HepG2 (cell line): ENCODE results near the gene TMEM223. TPM values are rescaled to one million over a fixed set of nuclear protein-coding genes. Genes with fewer than 3 reads are reported as not detected.

ENCODE experiments used
- ATAC-seq: fragments of 200-7000 bp; cut with Tn5 transposase; 3 replicates; pipeline ENCODE4 v1.9.1; 2020; ENCODE audit warnings: mild to moderate bottlenecking, moderate library complexity
- BruUV-seq: library from RNA; stranded (reverse); fragments of 400-500 nt; replicated peaks from 2 replicates; lab custom pipeline; 2021; lab: Mats Ljungman, UMichigan
- CTCF ChIA-PET: fragments of 300-600 bp; formaldehyde crosslinking; extraction: SDS; loops from one replicate; lab custom pipeline; 2021; ENCODE audit warnings: low total read pairs, inconsistent platforms, low intra/inter-chr PET ratio; lab: Yijun Ruan, JAX
- POLR2A ChIA-PET: fragments of 350-600 bp; sonication (Branson Sonifier 250); formaldehyde crosslinking; loops from one replicate; lab custom pipeline; 2020; ENCODE audit warnings: antibody characterized with exemption, inconsistent platforms; lab: Yijun Ruan, JAX
- DNase-seq: peaks from one replicate; pipeline ENCODE4 v3.0.0-alpha.2; 2015; ENCODE audit warnings: low spot score
- FAIRE-seq: peaks from 3 replicates; lab custom pipeline; 2011; peaks lifted over from hg19 to GRCh38; lab: Jason Lieb, UNC
- H2AFZ ChIP-seq: one replicate; pipeline ENCODE4 v1.6.1; 2011; ENCODE audit warnings: low read length, inconsistent platforms
- H3K27ac ChIP-seq: fragments of 300-600 bp; 3 replicates; pipeline ENCODE4 v1.8.0; 2011; ENCODE audit warnings: mixed run types, mild to moderate bottlenecking, mixed read lengths, low read length, inconsistent platforms; ENCODE audit not compliant: insufficient read depth; ENCODE audit errors: extremely low read length
- H3K27me3 ChIP-seq, 2 experiments: fragments of 200-600 bp in 1 of 2; 2 replicates in 1 of 2; 3 replicates in 1 of 2; pipeline versions ENCODE4 v1.6.0 to v1.8.0; 2011; ENCODE audit warnings: low read length in 2 of 2, mild to moderate bottlenecking in 2 of 2, moderate library complexity in 2 of 2, inconsistent platforms in 1 of 2; ENCODE audit not compliant: insufficient read depth in 2 of 2, control insufficient read depth in 1 of 2
- H3K36me3 ChIP-seq, 2 experiments: fragments of 200-600 bp in 1 of 2; replicated peaks in 1 of 2; 2 replicates in 1 of 2; 3 replicates in 1 of 2; pipeline versions ENCODE4 v1.5.1 to v1.8.0; 2011; ENCODE audit warnings: low read length in 2 of 2, inconsistent platforms in 1 of 2; ENCODE audit not compliant: insufficient read depth in 2 of 2, control insufficient read depth in 1 of 2
- H3K4me1 ChIP-seq: 2 replicates; pipeline ENCODE4 v1.5.1; 2012; ENCODE audit warnings: low read length, inconsistent platforms; ENCODE audit not compliant: insufficient read depth
- H3K4me2 ChIP-seq: 2 replicates; pipeline ENCODE4 v1.6.0; 2011; ENCODE audit warnings: low read depth, low read length, inconsistent platforms
- H3K4me3 ChIP-seq, 3 experiments: fragments of 200-600 bp in 1 of 3; sonication (generic), shearing (Covaris generic) in 1 of 3; replicated peaks in 1 of 3; 2 replicates each; pipeline ENCODE4 v1.5.1; 2011 to 2016; ENCODE audit warnings: low read length in 3 of 3, inconsistent platforms in 2 of 3, low read depth in 2 of 3, mild to moderate bottlenecking in 2 of 3, control low read depth in 1 of 3, mixed read lengths in 1 of 3; ENCODE audit not compliant: insufficient read depth in 1 of 3
- H3K79me2 ChIP-seq: one replicate; pipeline ENCODE4 v1.6.1; 2011; ENCODE audit warnings: low read length, inconsistent platforms; ENCODE audit not compliant: insufficient read depth
- H3K9ac ChIP-seq: 2 replicates; pipeline ENCODE4 v1.6.0; 2011; ENCODE audit warnings: mild to moderate bottlenecking, low read depth, low read length, inconsistent platforms; ENCODE audit not compliant: insufficient read depth
- H3K9me3 ChIP-seq: 2 replicates; pipeline ENCODE4 v1.5.1; 2012; ENCODE audit warnings: mild to moderate bottlenecking, low read length
- H4K20me1 ChIP-seq: 2 replicates; pipeline ENCODE4 v1.6.0; 2011; ENCODE audit warnings: inconsistent platforms, mild to moderate bottlenecking, low read length, moderate library complexity; ENCODE audit not compliant: insufficient read depth
- ATF7 ChIP-seq, 2 experiments: fragments of 450-650 bp in 1 of 2; sonication (generic) in 1 of 2; formaldehyde crosslinking in 1 of 2; IDR thresholded peaks; 2 replicates each; pipeline versions ENCODE4 v1.4.0 to v1.6.1; 2016 to 2020; ENCODE audit warnings: antibody characterized with exemption in 1 of 2, mild to moderate bottlenecking in 1 of 2, missing genetic modification reagents in 1 of 2
- CEBPB ChIP-seq: IDR thresholded peaks from 2 replicates; pipeline ENCODE4 v1.6.1; 2011; ENCODE audit warnings: low read depth, low read length, improper control_type of control experiment, borderline replicate concordance
- HNRNPLL ChIP-seq: fragments of 200-400 bp; formaldehyde crosslinking; IDR thresholded peaks from 2 replicates; pipeline ENCODE4 v1.6.1; 2017; ENCODE audit warnings: mild to moderate bottlenecking, low read depth, low read length; ENCODE audit not compliant: poor library complexity, severe bottlenecking
- IRF2 ChIP-seq: IDR thresholded peaks from 2 replicates; pipeline ENCODE4 v1.6.1; 2018; ENCODE audit warnings: missing genetic modification reagents, missing compliant biosample characterization
- MAZ ChIP-seq, 2 experiments: sonication (generic) in 1 of 2; formaldehyde crosslinking in 1 of 2; IDR thresholded peaks; 2 replicates each; pipeline versions ENCODE4 v1.5.0 to v1.6.1; 2012 to 2020; ENCODE audit warnings: low read depth in 2 of 2, mild to moderate bottlenecking in 2 of 2, borderline replicate concordance in 1 of 2, improper control_type of control experiment in 1 of 2, low read length in 1 of 2, missing genetic modification reagents in 1 of 2, moderate library complexity in 1 of 2
- SALL2 ChIP-seq: sonication (generic); formaldehyde crosslinking; IDR thresholded peaks from 2 replicates; pipeline ENCODE4 v1.8.1; 2023; ENCODE audit warnings: mild to moderate bottlenecking, missing genetic modification reagents, inconsistent platforms
- SAP130 ChIP-seq: IDR thresholded peaks from 2 replicates; pipeline ENCODE4 v1.6.1; 2016; ENCODE audit warnings: low read depth
- SKIL ChIP-seq: sonication (generic); formaldehyde crosslinking; IDR thresholded peaks from 2 replicates; pipeline ENCODE4 v1.8.0; 2022; ENCODE audit warnings: missing genetic modification reagents, mild to moderate bottlenecking, moderate library complexity, borderline replicate concordance
- SP1 ChIP-seq, 2 experiments: fragments of 450-650 bp in 1 of 2; sonication (generic) in 1 of 2; formaldehyde crosslinking in 1 of 2; IDR thresholded peaks; 2 replicates each; pipeline versions ENCODE4 v1.4.0 to v1.6.1; 2016 to 2020; ENCODE audit warnings: missing genetic modification reagents in 1 of 2
- SRSF4 ChIP-seq: fragments of 200-400 bp; formaldehyde crosslinking; IDR thresholded peaks from one replicate; pipeline ENCODE4 v1.6.1; 2018; ENCODE audit warnings: mild to moderate bottlenecking, low read depth, low read length, moderate library complexity; ENCODE audit not compliant: poor library complexity, severe bottlenecking
- ZNF138 ChIP-seq: sonication (generic); formaldehyde crosslinking; IDR thresholded peaks from 2 replicates; pipeline ENCODE4 v1.5.0; 2020; ENCODE audit warnings: mild to moderate bottlenecking, low read depth, missing genetic modification reagents
- ZNF207 ChIP-seq: fragments of 450-650 bp; IDR thresholded peaks from 2 replicates; pipeline ENCODE4 v1.6.1; 2016; ENCODE audit warnings: antibody characterized with exemption, borderline replicate concordance
- WGBS: methylation state at CpG from one replicate; pipeline ENCODE4 v1.1.6; 2017; ENCODE audit warnings: low lambda C conversion rate; 5-methylcytosine and 5-hydroxymethylcytosine counted together
- in situ Hi-C: cut with HindIII; loops from 2 replicates; pipeline ENCODE4 v1.10.0; 2017; ENCODE audit warnings: low pct_unique_long_range_greater_than_20kb; ENCODE audit not compliant: extremely low pct_ligation_motif_present
- intact Hi-C: fragments of 100-400 bp; cut with micrococcal nuclease; formaldehyde crosslinking; loops from one replicate; pipeline ENCODE4 v1.10.0; 2022; ENCODE audit not compliant: unreplicated experiment
- polyA plus RNA-seq, 8 experiments: library from polyadenylated mRNA; depleted of rRNA in 3 of 8; stranded (reverse) in 7 of 8; unstranded in 1 of 8; fragments of >200 nt; fragmentation: Illumina TruSeq in 4 of 8; extraction: Trizol in 4 of 8; gene quantifications; 2 replicates each; pipeline versions ENCODE4 v1.2.1 to v1.2.3, GENCODE V29; 2011 to 2016; ENCODE audit warnings: low read depth in 4 of 8, missing spikeins in 1 of 8, mixed read lengths in 1 of 8; ENCODE audit not compliant: insufficient read depth in 1 of 8
- total RNA-seq, 5 experiments: library from RNA; depleted of rRNA; stranded (reverse); fragments of >200 nt; fragmentation: Illumina TruSeq; extraction: Trizol; gene quantifications; 2 replicates each; pipeline ENCODE4 v1.2.3, GENCODE V29; 2016; ENCODE audit warnings: low read depth in 1 of 5

Gene TMEM223
- total and polyA plus RNA-seq, 2 of the 13 experiments (the other 11 are each of a cell fraction or from before 2014, with no cell fraction given), result 19.5 to 24.9 TPM

GRCh38 chr11:62774407-62774806 is 17.4 kb downstream of the TMEM223 start:
- Histone ChIP-seq H3K27me3 (no peaks in the 10 kb centered on the region; a peak in 1 of 5 replicates), H4K20me1 (no peaks in the 10 kb centered on the region), H3K79me2 (peaks cover 10% of the 10 kb centered on the region), H3K9ac (no peak overlapping the region), H2AFZ (no peak overlapping the region), H3K36me3 (peaks cover 9 to 33% of the 10 kb centered on the region in 2 experiments), H3K4me2 (no peak overlapping the region), H3K27ac (no peak overlapping the region), H3K4me1 (peaks cover 23% of the 10 kb centered on the region), H3K4me3 (no peak overlapping the region)
- in situ Hi-C loops (no loop called here), intact Hi-C loops (no loop called here)
- no TSS peak for BruUV-seq
- CTCF ChIA-PET, result no interaction called here
- TF ChIP-seq ZNF138 (CRISPR knock-in tag), result no peak
- TF ChIP-seq, all 625 proteins: peak for 0
- no peak for ATAC-seq
- no peaks in the 10 kb centered on the region for H3K9me3 ChIP-seq
- no peak for FAIRE-seq
- POLR2A ChIA-PET, result interaction anchor here (1.1 kb wide), 2 partner anchors 12 to 58 kb away, joined by 4 to 5 read pairs; no protein-coding TSS in a partner anchor
- no peak for DNase-seq
- WGBS, result 93% methylated on average over 6 of the region's 6 CpGs

- peak; percentile 94 for FAIRE-seq
- H3K27me3 ChIP-seq, result no peaks in the 10 kb centered on the region; a peak in 1 of 5 replicates
- BruUV-seq, result TSS peak; percentile 64
- peaks cover 23% of the 10 kb centered on the region for H3K4me1 ChIP-seq
- peak; percentile 93 for ATAC-seq
- no peaks in the 10 kb centered on the region for H4K20me1 ChIP-seq
- POLR2A ChIA-PET, result interaction anchor here (0.7 to 4.9 kb wide), 23 partner anchors 9 to 180 kb away, joined by 3 to 68 read pairs (median 6); partner anchors contain the start of genes BSCL2, C11orf98, CSKMT and HNRNPUL2
- H3K9me3 ChIP-seq, result no peaks in the 10 kb centered on the region
- in situ Hi-C loops (no loop called here), intact Hi-C loops (no loop called here)
- H2AFZ ChIP-seq, result peak within 1 kb of the TSS; percentile 84
- peaks cover 10% of the 10 kb centered on the region for H3K79me2 ChIP-seq
- peak within 1 kb of the TSS; percentile 76 for H3K9ac ChIP-seq
- H3K4me3 ChIP-seq, result peak within 1 kb of the TSS; percentile 64 to 78 (median 65)
- H3K27ac ChIP-seq, result peak within 1 kb of the TSS; percentile 92
- DNase-seq, result peak; percentile 97
- WGBS, result 5% methylated on average over 11 of the region's 60 CpGs
- H3K36me3 ChIP-seq, result peaks cover 6 to 16% of the 10 kb centered on the region in 2 experiments
- peak within 1 kb of the TSS; percentile 95 for H3K4me2 ChIP-seq
- CTCF ChIA-PET, result no interaction called here
- TF ChIP-seq HNRNPLL (peak; percentile 47), ATF7 (IDR thresholded peaks at IDR 0.05) (no peak), ATF7 (CRISPR knock-in tag; IDR thresholded peaks at IDR 0.05) (peak; percentile 54; the same call in 1 of the 2 replicates), CEBPB (no peak), SKIL (CRISPR knock-in tag) (peak; percentile 32; the same call in 1 of the 2 replicates), SRSF4 (no peak), SAP130 (CRISPR knock-in tag) (peak; percentile 88), SP1 (IDR thresholded peaks at IDR 0.05) (0 out of 2 replicates have a peak, but pooled peaks have one; percentile 43), SP1 (CRISPR knock-in tag; IDR thresholded peaks at IDR 0.05) (peak; percentile 84), IRF2 (CRISPR knock-in tag) (peak; percentile 36; the same call in 1 of the 2 replicates), SALL2 (CRISPR knock-in tag) (0 out of 2 replicates have a peak, but pooled peaks have one; percentile 36), MAZ (IDR thresholded peaks at IDR 0.05; ENCODE audit: borderline replicate concordance, low read depth, low read length) (peak; percentile 92; the same call in 1 of the 2 replicates), MAZ (CRISPR knock-in tag; IDR thresholded peaks at IDR 0.05; ENCODE audit: low read depth) (peak; percentile 83), ZNF207 (no peak)
Measured at GRCh38 chr11:62771144-62772021, 20.4 kb downstream of the TMEM223 start, which contains the start of gene TAF6L. TAF6L (plus strand) TSS chr11:62771396; CDS start chr11:62775784, 4,388 bp downstream.
